OCI-LY3 (cell line): Measurements from ENCODE around the gene PLCH2.

Source experiments
- H2AFZ ChIP-seq: fragments of 200-600, 300-600 bp; shearing (Covaris generic); 2 replicates; pipeline ENCODE4 v1.6.0; 2014; ENCODE audit warnings: antibody characterized with exemption, low read depth, low read length
- H3K27ac ChIP-seq: fragments of 200-600, 300-600 bp; sonication (generic); 2 replicates; pipeline ENCODE4 v1.5.1; 2014; ENCODE audit warnings: mild to moderate bottlenecking, low read length, moderate library complexity, mixed read lengths
- H3K27me3 ChIP-seq: fragments of 200-600, 300-600 bp; sonication (generic); 2 replicates; pipeline ENCODE4 v1.6.1; 2014; ENCODE audit warnings: low read depth, low read length, mixed read lengths
- H3K36me3 ChIP-seq: fragments of 200-600, 300-600 bp; sonication (generic); replicated peaks from 2 replicates; pipeline ENCODE3; 2014; ENCODE audit warnings: low read depth, low read length, mixed read lengths
- H3K4me1 ChIP-seq: fragments of 300-600, 200-600 bp; sonication (generic); 2 replicates; pipeline ENCODE4 v1.6.1; 2014; ENCODE audit warnings: low read length, mixed read lengths
- H3K4me2 ChIP-seq: fragments of 200-600, 300-600 bp; sonication (generic); 2 replicates; pipeline ENCODE4 v1.6.1; 2014; ENCODE audit warnings: low read length, mixed read lengths
- H3K4me3 ChIP-seq: fragments of 300-600, 200-600 bp; sonication (generic); 2 replicates; pipeline ENCODE4 v1.5.1; 2014; ENCODE audit warnings: antibody characterized with exemption, mild to moderate bottlenecking, low read length, moderate library complexity
- H3K79me2 ChIP-seq: fragments of 300-600, 200-600 bp; shearing (Covaris generic); 2 replicates; pipeline ENCODE4 v1.6.1; 2014; ENCODE audit warnings: mild to moderate bottlenecking, low read length, mixed read lengths
- H3K9ac ChIP-seq: fragments of 300-600, 200-600 bp; shearing (Covaris generic); 2 replicates; pipeline ENCODE4 v1.6.0; 2014; ENCODE audit warnings: mild to moderate bottlenecking, low read length, moderate library complexity
- H3K9me3 ChIP-seq: fragments of 200-600, 300-600 bp; shearing (Covaris generic); 2 replicates; pipeline ENCODE4 v1.6.1; 2014; ENCODE audit warnings: low read length, mixed read lengths; ENCODE audit not compliant: insufficient read depth
- H4K20me1 ChIP-seq: fragments of 200-600, 300-600 bp; sonication (generic); 2 replicates; pipeline ENCODE4 v1.6.1; 2016; ENCODE audit warnings: low read length, mixed read lengths; ENCODE audit not compliant: insufficient read depth
- CTCF ChIP-seq: fragments of 200-600, 300-600 bp; sonication (generic); IDR thresholded peaks from 2 replicates; pipeline ENCODE4 v1.5.1; 2014; ENCODE audit warnings: antibody characterized with exemption, low read length, low read depth
- EZH2phosphoT487 ChIP-seq: fragments of 200-600 bp; shearing (Covaris generic); IDR thresholded peaks from 2 replicates; pipeline ENCODE4 v1.6.1; 2018; ENCODE audit warnings: antibody characterized with exemption, mixed run types, low read depth

PLCH2 gene

GRCh38 chr1:2535455-2535854, 59.4 kb downstream of the PLCH2 start:
- Histone ChIP-seq H3K27me3 (peaks cover 10% of the 10 kb centered on the region; the same call in 1 of the 2 replicates), H2AFZ (no peak overlapping the region), H3K4me2 (no peak overlapping the region), H3K9me3 (no peaks in the 10 kb centered on the region), H3K79me2 (no peaks in the 10 kb centered on the region), H3K27ac (no peak overlapping the region), H4K20me1 (no peaks in the 10 kb centered on the region), H3K4me1 (no peaks in the 10 kb centered on the region), H3K9ac (no peak overlapping the region), H3K4me3 (no peak overlapping the region), H3K36me3 (no peaks in the 10 kb centered on the region)
- TF ChIP-seq CTCF (no peak), EZH2phosphoT487 (no peak)

- no peak overlapping the region for H3K27ac ChIP-seq
- H2AFZ ChIP-seq, result no peak overlapping the region
- no peaks in the 10 kb centered on the region for H3K9me3 ChIP-seq
- H3K4me1 ChIP-seq, result no peaks in the 10 kb centered on the region
- H4K20me1 ChIP-seq, result no peaks in the 10 kb centered on the region
- H3K4me3 ChIP-seq, result no peak overlapping the region
- H3K9ac ChIP-seq, result no peak overlapping the region
- H3K27me3 ChIP-seq, result peaks cover 10% of the 10 kb centered on the region; the same call in 1 of the 2 replicates
- H3K79me2 ChIP-seq, result no peaks in the 10 kb centered on the region
- H3K36me3 ChIP-seq, result no peaks in the 10 kb centered on the region
- TF ChIP-seq CTCF, result no peak
- TF ChIP-seq EZH2phosphoT487, result no peak
- no peak overlapping the region for H3K4me2 ChIP-seq
Measured at GRCh38 chr1:2535981-2536380, 59.9 kb downstream of the PLCH2 start.

GRCh38 chr1:2537784-2538115, 61.7 kb downstream of the PLCH2 start:
- H3K9ac ChIP-seq, result no peak overlapping the region
- H3K4me3 ChIP-seq, result no peak overlapping the region
- H3K79me2 ChIP-seq, result no peaks in the 10 kb centered on the region
- TF ChIP-seq CTCF (no peak), EZH2phosphoT487 (no peak)
- H3K9me3 ChIP-seq, result no peaks in the 10 kb centered on the region
- peaks cover 10% of the 10 kb centered on the region; the same call in 1 of the 2 replicates for H3K27me3 ChIP-seq
- H3K27ac ChIP-seq, result no peak overlapping the region
- no peak overlapping the region for H2AFZ ChIP-seq
- H3K36me3 ChIP-seq, result no peaks in the 10 kb centered on the region
- H4K20me1 ChIP-seq, result no peaks in the 10 kb centered on the region
- H3K4me2 ChIP-seq, result no peak overlapping the region
- no peaks in the 10 kb centered on the region for H3K4me1 ChIP-seq

- H3K4me3 ChIP-seq, result no peak overlapping the region
- no peaks in the 10 kb centered on the region for H3K79me2 ChIP-seq
- no peak overlapping the region for H3K9ac ChIP-seq
- no peak overlapping the region for H2AFZ ChIP-seq
- H3K9me3 ChIP-seq, result no peaks in the 10 kb centered on the region
- H3K4me1 ChIP-seq, result no peaks in the 10 kb centered on the region
- H3K36me3 ChIP-seq, result no peaks in the 10 kb centered on the region
- H4K20me1 ChIP-seq, result no peaks in the 10 kb centered on the region
- no peak for TF ChIP-seq EZH2phosphoT487
- TF ChIP-seq CTCF, result no peak
- no peak overlapping the region for H3K27ac ChIP-seq
- H3K4me2 ChIP-seq, result no peak overlapping the region
- peaks cover 5% of the 10 kb centered on the region; the same call in 1 of the 2 replicates for H3K27me3 ChIP-seq
Measured at GRCh38 chr1:2538376-2538775, 62.3 kb downstream of the PLCH2 start.
